Left lobe of liver (tissue), 2 donors: ENCODE results near the gene IWS1. TPM values are rescaled to one million over a fixed set of nuclear protein-coding genes. Genes with fewer than 3 reads are reported as not detected.
A peak's percentile ranks its signal among the peaks of the same experiment; 100 is the strongest.
"Not testable (repeated sequence)": the region's sequence is repeated elsewhere in the genome, so short reads cannot be mapped to it uniquely, and the experiment has no call there.

Experiments used
- ATAC-seq: fragments of 200-7000 bp; cut with Tn5 transposase; one replicate; pipeline ENCODE4 v1.9.1; 2020; ENCODE audit warnings: mild to moderate bottlenecking, moderate library complexity
- DNase-seq: peaks from one replicate; pipeline ENCODE4 v3.0.0-alpha.2; 2020; ENCODE audit warnings: low spot score
- total RNA-seq: library from RNA; stranded (reverse); gene quantifications from one replicate; pipeline ENCODE4 v1.2.1, GENCODE V29; 2021
- donor health status: DM: no; HTN: no; CAD: no; lungs with moderate emphysema.
- donor health status: DM: no; HTN: yes; CAD: no.

Gene IWS1
- total RNA-seq, 1 donor from 2014 or later = 19.1 TPM

DNA sequence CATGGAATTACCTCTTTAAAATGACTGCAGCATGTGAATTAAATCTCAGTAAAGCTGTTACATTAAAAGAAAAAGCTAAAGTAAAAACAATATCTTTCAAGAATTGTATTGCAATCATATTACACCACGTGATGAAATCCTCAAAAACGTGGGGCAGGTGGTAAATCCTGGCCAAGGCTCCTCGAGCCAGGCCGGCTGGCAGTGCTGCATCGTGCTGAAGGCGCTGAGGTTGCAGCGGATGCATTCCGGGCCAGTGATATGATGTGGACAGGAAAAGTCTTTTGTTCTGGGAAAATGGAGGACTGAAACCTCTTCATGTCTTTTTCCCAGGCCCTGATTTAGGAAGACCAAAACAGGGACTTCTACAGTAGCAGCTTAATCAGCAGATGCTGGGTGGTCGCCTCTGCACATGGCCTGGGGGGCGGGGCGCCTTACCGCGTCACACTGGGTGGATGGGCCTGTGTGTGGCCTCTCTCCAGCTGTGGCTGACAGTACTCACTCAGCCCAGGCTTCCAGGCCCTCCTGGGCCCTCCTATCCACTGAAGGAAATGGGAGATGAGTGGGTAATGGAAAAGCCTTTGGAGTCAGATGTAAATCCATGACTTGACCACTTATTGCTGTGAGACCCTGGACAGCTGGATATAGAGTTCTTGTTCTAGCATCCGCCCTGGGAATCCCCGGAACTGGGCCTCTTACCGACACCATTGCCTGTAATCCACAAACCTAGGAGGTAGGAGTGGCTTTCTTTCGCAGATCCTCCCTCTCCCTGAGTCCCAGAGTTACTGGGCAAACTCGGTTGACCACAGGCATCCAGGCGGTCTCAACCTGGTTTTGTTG is 62.9 kb downstream of the IWS1 start:
- DNase-seq = no peak
- ATAC-seq = peak; percentile 19

DNA sequence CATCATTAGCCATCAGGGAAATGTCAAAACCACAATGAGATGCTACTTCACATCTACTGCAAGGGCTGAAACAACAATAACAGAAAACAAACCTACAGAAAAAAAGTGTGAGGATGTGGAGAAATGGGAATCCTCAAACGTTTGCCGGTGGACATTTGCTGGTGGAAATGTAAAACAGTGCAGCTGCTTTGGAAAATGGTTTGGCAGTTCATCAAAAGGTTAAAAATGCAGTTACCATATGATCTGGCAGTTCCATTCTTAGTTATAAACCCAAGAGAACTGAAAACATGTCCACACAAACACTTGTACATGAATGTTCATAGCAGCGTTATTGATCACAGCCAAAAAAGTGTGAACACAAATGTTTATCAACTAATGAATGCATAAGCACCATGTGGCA is 63.8 kb downstream of the IWS1 start:
- no peak for ATAC-seq
- no peak for DNase-seq

GRCh38 chr2:127456960-127457359 is 69.3 kb downstream of the IWS1 start:
- DNase-seq = no peak
- no peak for ATAC-seq

DNA sequence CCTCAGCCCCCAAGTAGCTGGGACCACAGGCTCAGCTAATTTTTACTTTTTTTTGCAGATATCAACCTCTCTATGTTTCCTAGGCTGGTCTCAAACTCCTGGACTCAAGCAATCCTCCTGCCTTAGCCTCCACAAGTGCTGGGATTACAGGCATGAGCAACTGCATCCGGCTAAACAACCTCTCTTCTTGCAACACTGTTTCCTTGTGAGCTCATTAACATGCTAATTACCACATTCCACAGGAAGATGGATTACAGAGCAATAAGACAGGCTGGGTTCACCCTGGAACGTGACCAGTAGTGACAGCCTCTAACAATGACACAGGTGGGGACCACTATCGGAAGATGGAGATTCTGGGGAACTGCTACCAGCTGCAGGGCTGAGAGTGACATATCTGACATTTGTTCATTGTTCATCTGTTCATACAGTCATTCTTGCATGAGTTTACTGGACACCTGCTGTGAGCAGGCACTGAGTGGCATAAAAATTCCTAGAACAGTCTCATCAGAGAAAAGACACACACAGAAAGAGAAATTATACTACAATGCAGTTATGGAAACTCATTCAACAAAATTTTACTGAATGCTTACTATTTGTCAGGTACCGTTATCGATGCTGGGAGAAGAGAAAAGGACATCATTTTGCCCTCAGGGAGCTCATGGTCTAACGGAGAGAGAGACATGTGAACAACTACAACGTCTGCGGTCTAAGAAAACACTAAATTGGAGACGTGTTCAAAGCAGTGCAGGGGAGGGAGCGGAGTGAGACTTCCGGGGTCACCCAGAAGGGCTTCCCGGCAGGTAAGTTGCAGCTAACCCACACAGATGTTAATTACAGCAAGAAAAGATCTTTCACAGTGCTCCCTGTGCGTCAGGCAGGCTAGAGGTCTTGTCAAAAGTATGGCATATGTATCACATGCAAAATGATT is 70.5 kb downstream of the IWS1 start:
- peak; percentile 6 for ATAC-seq
- no peak for DNase-seq

DNA sequence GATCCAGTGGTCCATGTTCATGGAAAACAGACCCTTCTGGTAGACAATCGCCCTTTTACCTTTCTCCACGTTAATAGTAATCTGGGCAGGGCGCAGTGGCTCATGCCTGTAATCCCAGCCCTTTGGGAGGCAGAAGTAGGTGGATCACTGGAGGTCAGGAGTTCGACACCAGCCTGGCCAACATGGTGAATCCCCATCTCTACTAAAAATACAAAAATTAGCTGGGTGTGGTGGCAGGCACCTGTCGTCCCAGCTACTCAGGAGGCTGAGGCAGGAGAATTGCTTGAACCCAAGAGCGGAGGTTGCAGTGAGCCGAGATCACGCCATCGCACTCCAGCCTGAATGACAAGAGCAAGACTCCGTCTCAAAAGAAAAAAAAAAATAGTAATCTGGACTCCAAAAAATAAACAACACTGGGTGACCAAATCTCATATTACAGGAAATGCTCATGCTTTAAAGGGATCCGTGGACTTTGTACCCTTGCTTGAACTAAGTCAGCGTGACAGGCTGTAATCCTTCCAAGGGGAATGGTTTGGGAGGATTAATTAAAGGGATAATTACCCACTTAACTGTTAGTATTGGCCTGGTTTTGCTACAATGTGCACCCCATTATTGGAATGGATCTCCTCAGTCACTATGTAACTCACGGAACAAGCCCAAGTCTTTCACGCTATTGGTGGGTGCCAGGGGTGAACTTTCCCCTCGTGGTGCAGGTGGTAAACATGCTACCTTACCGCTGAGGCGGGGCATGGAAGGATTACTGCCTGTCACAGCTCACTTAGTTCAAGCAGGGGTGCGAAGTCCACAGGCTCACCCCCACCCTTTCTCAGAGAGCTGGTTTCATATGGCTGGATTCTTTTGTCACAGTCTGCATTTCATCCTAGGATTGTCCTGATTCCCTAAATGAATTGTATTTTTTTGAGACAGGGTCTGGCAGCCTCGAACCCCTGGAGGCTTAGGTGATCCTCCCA is 71.4 kb downstream of the IWS1 start:
- DNase-seq (peak; percentile 95), ATAC-seq (peak; percentile 87)

DNA sequence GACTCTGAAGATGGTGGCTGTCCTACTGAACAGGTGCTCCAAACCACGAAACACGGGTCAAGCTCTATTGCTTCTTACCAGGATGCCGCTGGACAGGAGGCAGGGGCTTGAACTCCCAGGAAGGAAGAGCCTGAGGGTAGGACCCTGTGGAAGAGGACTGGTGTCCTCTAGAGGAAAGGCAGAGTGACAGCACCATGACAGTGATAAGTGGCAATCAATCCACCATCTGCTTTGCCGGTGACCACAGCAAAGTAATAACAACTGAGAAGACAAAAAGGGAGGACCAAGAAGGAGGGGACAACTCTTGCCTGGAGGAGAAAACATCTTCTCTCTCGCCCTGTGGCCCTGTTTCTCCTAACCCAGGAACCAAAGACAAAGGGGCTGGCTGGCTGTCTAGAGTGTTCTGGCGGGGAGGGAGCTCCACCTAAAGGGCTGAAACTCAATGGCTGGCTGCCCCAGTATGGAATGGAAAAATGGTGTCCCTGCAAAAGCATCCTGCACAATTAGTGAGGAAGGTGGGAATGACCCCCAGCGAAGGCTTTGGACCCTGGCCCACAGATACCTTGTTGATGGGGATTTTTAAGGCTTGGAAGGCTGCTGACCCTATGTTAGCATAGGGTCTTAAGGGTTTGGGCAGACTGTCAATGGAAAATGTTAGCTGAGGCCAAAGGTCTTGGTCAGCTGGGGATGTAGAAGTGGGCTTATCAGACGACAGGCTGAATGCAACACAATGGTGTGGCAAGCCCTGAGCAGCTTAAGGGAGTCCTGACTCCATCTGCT is 72.7 kb downstream of the IWS1 start:
- no peak for DNase-seq
- ATAC-seq = peak; percentile 67

DNA sequence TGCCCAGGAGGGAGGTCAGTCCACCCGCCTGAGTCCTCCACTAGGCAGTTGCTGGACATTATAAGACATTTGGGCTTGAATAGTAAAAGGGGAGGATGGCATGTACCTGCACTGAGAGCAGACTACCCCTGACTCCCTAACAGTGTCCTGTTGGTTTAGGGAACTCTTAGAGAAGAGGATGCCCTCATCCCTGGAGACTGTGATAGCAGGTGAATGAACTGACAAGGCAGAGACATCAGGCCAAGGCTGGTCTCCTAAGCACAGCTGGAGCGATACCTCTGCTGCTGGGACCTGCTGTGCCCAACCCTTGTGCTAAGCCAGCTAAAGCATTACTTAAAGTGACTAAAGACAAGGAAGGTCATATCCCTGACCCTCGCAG is 73.3 kb downstream of the IWS1 start:
- DNase-seq (no peak), ATAC-seq (no peak)

DNA sequence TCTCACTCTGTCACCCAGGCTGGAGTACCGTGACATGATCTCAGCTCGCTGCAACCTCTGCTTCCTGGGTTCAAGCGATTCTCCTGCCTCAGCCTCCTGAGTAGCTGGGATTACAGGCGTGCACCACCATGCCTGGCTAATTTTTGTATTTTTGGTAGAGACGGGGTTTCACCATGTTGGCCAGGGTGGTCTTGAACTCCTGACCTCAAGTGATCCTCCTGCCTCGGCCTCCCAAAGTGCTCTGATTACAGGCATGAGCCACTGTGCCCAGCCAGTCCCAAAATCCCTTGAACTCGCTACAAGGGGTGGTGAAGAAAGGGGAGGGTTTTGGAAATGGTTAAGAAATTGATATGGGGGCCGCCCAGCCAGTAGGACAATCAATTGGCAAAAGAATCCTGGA is 73.9 kb downstream of the IWS1 start:
- DNase-seq, ATAC-seq: not testable (repeated sequence)

GRCh38 chr2:127451981-127452380 is 74.3 kb downstream of the IWS1 start:
- DNase-seq (no peak), ATAC-seq (no peak)

DNA sequence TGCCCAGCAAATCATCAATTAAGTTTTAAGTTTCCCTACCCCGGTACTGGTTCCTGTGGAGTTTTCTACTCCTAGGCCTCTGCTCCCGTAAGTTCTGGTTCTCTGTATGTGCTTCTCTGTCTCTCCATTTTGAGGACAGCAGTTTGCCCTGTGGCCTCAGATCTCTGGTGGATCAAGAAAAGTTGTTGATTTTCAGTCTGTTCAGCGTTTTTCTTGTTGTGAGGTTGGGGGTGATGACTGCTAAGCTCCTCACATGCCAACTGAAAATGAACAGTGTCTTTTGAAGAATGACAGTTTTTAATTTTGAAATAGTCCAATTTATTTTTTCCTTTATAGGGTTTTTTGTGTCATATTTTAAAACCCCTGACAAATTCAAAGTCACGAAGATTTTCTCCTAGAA is 76.4 kb downstream of the IWS1 start:
- DNase-seq (no peak), ATAC-seq (no peak)

GRCh38 chr2:127449414-127449813 is 76.9 kb downstream of the IWS1 start:
- no peak for ATAC-seq
- DNase-seq = no peak

DNA sequence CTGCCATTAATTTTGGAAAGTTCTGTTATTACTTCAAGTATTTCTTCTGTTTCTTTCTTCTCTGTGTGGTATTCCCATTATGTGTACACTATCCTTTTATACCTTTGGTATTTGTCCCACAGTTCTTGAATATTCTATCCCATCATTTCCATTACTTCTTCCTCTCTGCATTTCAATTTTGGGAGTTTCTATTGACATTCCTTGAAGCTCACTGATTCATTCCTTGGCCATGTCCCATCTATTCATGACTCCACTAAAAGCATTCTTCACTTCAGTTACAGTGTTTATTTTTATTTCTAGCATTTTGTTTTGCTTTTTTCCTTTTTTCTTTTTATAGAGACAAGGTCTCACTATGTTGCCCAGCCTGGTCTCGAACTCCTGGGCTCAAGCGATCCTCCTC is 77.8 kb downstream of the IWS1 start:
- DNase-seq (no peak), ATAC-seq (no peak)

GRCh38 chr2:127439343-127439742 is 86.9 kb downstream of the IWS1 start:
- DNase-seq = peak; percentile 41

GRCh38 chr2:127437781-127438726 is 88.2 kb downstream of the IWS1 start:
- DNase-seq (peak; percentile 95), ATAC-seq (peak; percentile 95)

More at GRCh38 chr2:127439343-127439742, 86.9 kb downstream of the IWS1 start:
- ATAC-seq = no peak

DNA sequence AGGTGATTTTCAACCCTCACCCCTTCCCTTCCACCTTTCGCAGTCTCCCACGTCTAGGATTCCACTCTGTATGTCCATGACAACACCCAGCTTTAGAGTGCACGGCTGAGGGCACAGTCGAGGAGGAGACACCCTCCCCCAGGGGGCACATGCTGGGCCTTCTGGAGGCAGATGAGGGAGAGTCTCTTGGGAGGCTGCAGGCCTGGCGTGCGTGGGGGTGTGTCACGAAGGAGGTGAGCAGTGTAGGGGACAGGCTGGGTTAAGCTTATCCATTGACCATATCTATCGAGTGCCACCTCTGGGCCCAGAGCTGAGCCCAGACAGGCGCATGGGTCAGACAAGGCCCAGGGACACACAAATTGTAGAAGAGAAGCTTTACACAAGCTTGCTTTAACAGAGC is 89.2 kb downstream of the IWS1 start:
- ATAC-seq (no peak), DNase-seq (no peak)

- DNase-seq (no peak), ATAC-seq (no peak)
These were observed 91.8 kb downstream of the IWS1 start for GRCh38 chr2:127434515-127434914.

DNA sequence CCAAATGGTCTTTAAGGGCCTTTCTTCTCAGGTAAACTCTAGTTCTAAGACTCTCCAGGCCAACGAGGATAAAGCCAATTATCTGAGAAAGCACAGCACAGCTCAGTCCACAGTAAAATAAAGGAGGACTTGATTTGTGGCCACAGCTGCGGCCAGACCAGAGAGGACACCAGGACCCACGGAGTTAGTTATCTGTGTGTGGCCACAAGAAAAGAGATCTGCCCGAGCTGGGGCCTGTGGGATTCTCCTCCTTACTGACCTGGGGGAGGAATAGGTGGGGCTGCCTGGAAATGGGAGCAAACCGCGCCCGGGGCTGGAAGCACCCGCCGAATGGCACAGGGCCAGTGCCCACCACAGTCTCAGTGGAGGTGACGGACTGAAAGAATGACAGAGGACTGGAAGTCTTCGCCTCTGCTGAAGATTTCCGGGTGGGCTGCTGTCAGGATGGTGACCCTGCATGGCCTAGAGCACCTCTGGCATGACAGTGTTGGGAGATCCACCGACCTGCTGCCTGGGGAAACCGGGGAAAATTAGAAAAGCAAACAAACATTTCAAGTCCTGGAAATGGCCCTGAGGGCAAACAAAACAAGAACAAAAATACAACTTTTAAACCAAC is 94.8 kb downstream of the IWS1 start:
- ATAC-seq (peak; percentile 47), DNase-seq (no peak)
